GM10266 (cell line): Measurements from ENCODE around the gene DPP4.

Experiments
- DNase-seq: peaks from one replicate; pipeline ENCODE4 v3.0.0; 2012; ENCODE audit errors: extremely low spot score
- TF ChIP-seq, protein P1 (sequence below): IDR thresholded peaks from 2 replicates; pipeline ENCODE4 v1.5.1; 2012; ENCODE audit warnings: mild to moderate bottlenecking, low read depth; ENCODE audit not compliant: control insufficient read depth, insufficient read depth; ENCODE audit errors: missing control alignments

DPP4 gene

DNA sequence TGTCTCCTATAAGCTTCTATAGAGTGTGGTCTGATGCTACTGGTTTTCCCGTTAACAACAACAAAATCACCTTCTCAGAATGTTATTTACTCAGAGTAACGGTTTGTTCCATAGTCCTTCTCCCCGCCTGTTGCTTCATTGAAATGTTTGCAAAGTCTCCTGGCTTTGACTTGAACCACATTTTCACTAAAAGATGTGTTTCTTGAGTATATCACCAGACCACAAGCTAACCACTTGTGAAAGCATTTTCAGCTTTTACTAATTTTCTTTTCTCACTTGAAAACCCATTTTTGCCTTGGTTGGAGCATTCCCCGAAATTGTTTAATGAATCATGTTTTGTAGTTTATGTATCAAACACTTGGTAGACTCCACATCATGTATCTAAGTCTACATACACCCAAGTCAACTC is 121.2 kb downstream of the DPP4 start:
- no peak for DNase-seq

DNA sequence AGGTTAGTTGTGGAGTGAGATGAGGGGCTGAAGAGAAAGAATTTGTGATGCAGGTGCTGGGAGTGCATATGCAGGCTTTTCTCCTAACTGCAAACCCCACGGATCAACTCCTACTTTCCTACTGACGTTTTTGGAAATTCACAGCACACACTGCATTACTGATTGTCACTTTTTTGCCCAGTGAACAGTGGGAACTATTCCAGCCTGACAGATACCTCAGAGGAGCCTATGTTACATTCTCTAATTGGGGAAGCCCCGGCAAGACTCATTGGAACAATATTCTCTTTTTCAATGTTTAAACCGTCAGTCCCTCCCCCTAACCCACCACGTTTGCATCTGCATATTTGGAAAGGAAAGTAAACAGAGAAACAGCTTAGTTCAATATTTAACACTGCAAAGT is 126.2 kb downstream of the DPP4 start:
- DNase-seq: no peak
- TF ChIP-seq, protein P1, sequence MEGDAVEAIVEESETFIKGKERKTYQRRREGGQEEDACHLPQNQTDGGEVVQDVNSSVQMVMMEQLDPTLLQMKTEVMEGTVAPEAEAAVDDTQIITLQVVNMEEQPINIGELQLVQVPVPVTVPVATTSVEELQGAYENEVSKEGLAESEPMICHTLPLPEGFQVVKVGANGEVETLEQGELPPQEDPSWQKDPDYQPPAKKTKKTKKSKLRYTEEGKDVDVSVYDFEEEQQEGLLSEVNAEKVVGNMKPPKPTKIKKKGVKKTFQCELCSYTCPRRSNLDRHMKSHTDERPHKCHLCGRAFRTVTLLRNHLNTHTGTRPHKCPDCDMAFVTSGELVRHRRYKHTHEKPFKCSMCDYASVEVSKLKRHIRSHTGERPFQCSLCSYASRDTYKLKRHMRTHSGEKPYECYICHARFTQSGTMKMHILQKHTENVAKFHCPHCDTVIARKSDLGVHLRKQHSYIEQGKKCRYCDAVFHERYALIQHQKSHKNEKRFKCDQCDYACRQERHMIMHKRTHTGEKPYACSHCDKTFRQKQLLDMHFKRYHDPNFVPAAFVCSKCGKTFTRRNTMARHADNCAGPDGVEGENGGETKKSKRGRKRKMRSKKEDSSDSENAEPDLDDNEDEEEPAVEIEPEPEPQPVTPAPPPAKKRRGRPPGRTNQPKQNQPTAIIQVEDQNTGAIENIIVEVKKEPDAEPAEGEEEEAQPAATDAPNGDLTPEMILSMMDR: no peak

More for the DNA sequence above, 121.2 kb downstream of the DPP4 start:
- TF ChIP-seq, protein P1: no peak

DNA sequence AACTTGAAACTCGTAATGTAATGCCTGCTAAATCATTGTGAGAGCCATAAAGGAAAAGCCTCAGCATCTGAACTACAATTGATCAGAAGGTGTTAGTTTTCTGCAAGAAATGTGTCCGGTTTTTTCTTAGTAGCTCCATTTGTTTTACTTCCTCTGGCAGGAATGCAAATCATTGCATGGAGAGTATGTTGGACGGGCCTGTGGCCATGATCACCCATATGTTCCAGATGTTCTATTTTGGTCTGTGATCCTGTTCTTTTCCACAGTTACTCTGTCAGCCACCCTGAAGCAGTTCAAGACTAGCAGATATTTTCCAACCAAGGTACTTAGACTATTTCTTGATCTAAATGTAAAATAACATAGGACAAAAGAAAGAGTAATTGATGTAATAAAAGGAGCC is 126.6 kb downstream of the DPP4 start:
- no peak for DNase-seq
- TF ChIP-seq, protein P1: no peak

DNA sequence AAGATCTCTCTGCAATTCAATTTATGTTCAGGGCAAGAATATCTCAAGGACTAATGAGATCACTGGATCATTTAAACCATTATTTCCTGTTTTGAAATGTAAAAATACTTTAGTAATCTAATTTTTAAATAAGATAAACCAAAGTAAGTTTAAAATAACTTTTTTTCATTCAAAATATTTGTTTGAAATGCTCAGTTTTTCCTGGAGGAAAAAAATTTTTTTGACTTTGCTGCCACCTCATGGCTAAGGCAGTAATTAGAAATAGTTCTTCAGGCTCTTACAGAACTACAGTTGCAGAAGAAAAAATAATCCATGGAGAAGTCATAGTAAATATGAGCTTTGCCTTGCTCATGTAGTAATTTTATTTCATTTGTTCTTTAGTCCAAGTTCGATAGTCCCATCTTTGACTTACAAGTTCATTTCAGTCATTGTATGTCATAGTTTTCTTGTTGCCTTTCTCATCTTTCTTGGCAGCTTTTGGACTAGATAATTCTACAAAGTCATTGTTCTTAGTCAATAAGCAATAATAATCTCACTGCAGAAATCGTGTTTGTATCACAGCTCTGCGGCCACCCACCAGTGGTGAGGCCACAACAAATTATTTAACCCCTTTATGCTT is 127.4 kb downstream of the DPP4 start:
- no peak for DNase-seq
- TF ChIP-seq, protein P1: peak; percentile 45

DNA sequence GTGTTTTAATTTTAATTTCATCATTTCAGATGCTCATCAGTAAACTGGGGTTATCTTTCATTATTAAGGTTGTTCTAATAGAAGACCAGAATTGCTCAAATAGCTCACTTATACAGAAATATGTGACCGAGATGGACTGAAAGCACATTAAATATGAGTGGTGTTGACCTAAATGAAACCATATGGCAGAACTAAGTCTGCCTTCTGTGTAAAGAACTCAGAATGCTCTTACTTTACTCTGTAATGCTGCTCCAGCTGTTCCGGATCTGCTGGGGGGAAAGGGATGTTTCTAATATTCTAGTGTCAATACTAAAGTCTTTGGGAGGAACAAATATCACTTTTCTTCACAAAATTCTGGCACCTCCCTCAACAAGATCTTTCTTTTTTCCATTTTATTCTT is 131.0 kb downstream of the DPP4 start:
- TF ChIP-seq, protein P1: no peak
- DNase-seq: no peak
